H9 (cell line): ENCODE results near the gene DSE. TPM values are rescaled to one million over a fixed set of nuclear protein-coding genes. Genes with fewer than 3 reads are reported as not detected.

Experiments
- DNase-seq: peaks from one replicate; pipeline ENCODE4 v3.0.0-alpha.2; 2017
- H2AFZ ChIP-seq: one replicate; pipeline ENCODE4 v1.6.1; 2013; ENCODE audit warnings: mild to moderate bottlenecking, low read length, control low read depth, moderate library complexity
- H2AK5ac ChIP-seq: 2 replicates; pipeline ENCODE4 v1.6.1; 2013; ENCODE audit warnings: low read length, control low read depth, mixed read lengths; ENCODE audit not compliant: insufficient read length
- H2BK120ac ChIP-seq: one replicate; pipeline ENCODE4 v1.6.1; 2013; ENCODE audit warnings: low read depth, mild to moderate bottlenecking, low read length, control low read depth, inconsistent platforms; ENCODE audit not compliant: poor library complexity, severe bottlenecking
- H2BK12ac ChIP-seq: 2 replicates; pipeline ENCODE4 v1.6.1; 2013; ENCODE audit warnings: low read length, control low read depth, mixed read lengths, low read depth; ENCODE audit not compliant: insufficient read length
- H2BK15ac ChIP-seq: 2 replicates; pipeline ENCODE4 v1.6.1; 2013; ENCODE audit warnings: low read depth, low read length, control low read depth
- H2BK20ac ChIP-seq: one replicate; pipeline ENCODE4 v1.6.1; 2013; ENCODE audit warnings: low read depth, mild to moderate bottlenecking, low read length, control low read depth, inconsistent platforms; ENCODE audit not compliant: poor library complexity, severe bottlenecking
- H2BK5ac ChIP-seq: 2 replicates; pipeline ENCODE4 v1.6.1; 2013; ENCODE audit warnings: low read length, control low read depth, mixed read lengths; ENCODE audit not compliant: insufficient read length
- H3K14ac ChIP-seq: 2 replicates; pipeline ENCODE4 v1.6.1; 2013; ENCODE audit warnings: low read length, control low read depth; ENCODE audit not compliant: insufficient read depth
- H3K18ac ChIP-seq: 2 replicates; pipeline ENCODE4 v1.6.1; 2013; ENCODE audit warnings: low read depth, mild to moderate bottlenecking, mixed read lengths, low read length, control low read depth; ENCODE audit not compliant: insufficient read length
- H3K23ac ChIP-seq: 2 replicates; pipeline ENCODE4 v1.6.1; 2013; ENCODE audit warnings: low read length, control low read depth, mixed read lengths, low read depth; ENCODE audit not compliant: insufficient read length
- H3K23me2 ChIP-seq: 2 replicates; pipeline ENCODE4 v1.6.1; 2013; ENCODE audit warnings: low read depth, mild to moderate bottlenecking, mixed read lengths, low read length, control low read depth; ENCODE audit not compliant: insufficient read length, poor library complexity, severe bottlenecking
- H3K27ac ChIP-seq: 2 replicates; pipeline ENCODE4 v1.5.1; 2013; ENCODE audit warnings: low read length, control low read depth, mixed read lengths, low read depth; ENCODE audit not compliant: insufficient read length
- H3K27me3 ChIP-seq: 2 replicates; pipeline ENCODE4 v1.6.1; 2013; ENCODE audit warnings: low read length, control low read depth, inconsistent platforms; ENCODE audit not compliant: insufficient read depth
- H3K4ac ChIP-seq: 2 replicates; pipeline ENCODE4 v1.6.1; 2013; ENCODE audit warnings: low read depth, mild to moderate bottlenecking, control low read depth, inconsistent platforms, low read length, moderate library complexity
- H3K4me1 ChIP-seq: 2 replicates; pipeline ENCODE4 v1.6.1; 2013; ENCODE audit warnings: low read length, control low read depth, inconsistent platforms; ENCODE audit not compliant: insufficient read depth
- H3K4me2 ChIP-seq: 2 replicates; pipeline ENCODE4 v1.6.1; 2013; ENCODE audit warnings: low read length, control low read depth, mixed read lengths; ENCODE audit not compliant: insufficient read length, insufficient read depth
- H3K56ac ChIP-seq: 2 replicates; pipeline ENCODE4 v1.6.1; 2013; ENCODE audit warnings: low read depth, mild to moderate bottlenecking, mixed read lengths, low read length, control low read depth; ENCODE audit not compliant: insufficient read length
- H3K79me1 ChIP-seq: 2 replicates; pipeline ENCODE4 v1.6.1; 2013; ENCODE audit warnings: low read depth, mild to moderate bottlenecking, moderate library complexity, low read length, control low read depth, inconsistent platforms; ENCODE audit not compliant: insufficient read depth, poor library complexity, severe bottlenecking
- H3K79me2 ChIP-seq: 2 replicates; pipeline ENCODE4 v1.6.1; 2013; ENCODE audit warnings: low read length, control low read depth, inconsistent platforms; ENCODE audit not compliant: insufficient read depth
- H3K9ac ChIP-seq: 2 replicates; pipeline ENCODE4 v1.6.1; 2013; ENCODE audit warnings: low read length, control low read depth, mixed read lengths; ENCODE audit not compliant: insufficient read length; ENCODE audit errors: extremely low read depth
- H3K9me3 ChIP-seq: one replicate; pipeline ENCODE4 v1.6.1; 2013; ENCODE audit warnings: low read depth, low read length, inconsistent platforms; ENCODE audit not compliant: control insufficient read depth
- H3T11ph ChIP-seq: one replicate; pipeline ENCODE4 v1.6.1; 2013; ENCODE audit warnings: mild to moderate bottlenecking, low read length, control low read depth, inconsistent platforms
- H4K20me1 ChIP-seq: one replicate; pipeline ENCODE4 v1.6.1; 2013; ENCODE audit not compliant: control insufficient read depth, insufficient read length, insufficient read depth
- H4K5ac ChIP-seq: 2 replicates; pipeline ENCODE4 v1.6.1; 2013; ENCODE audit warnings: low read depth, mild to moderate bottlenecking, mixed read lengths, low read length, control low read depth; ENCODE audit not compliant: insufficient read length
- H4K8ac ChIP-seq: replicated peaks from 2 replicates; pipeline ENCODE4 v1.6.1; 2013; ENCODE audit warnings: low read length, control low read depth, mixed read lengths, low read depth; ENCODE audit not compliant: insufficient read length
- H4K91ac ChIP-seq: 2 replicates; pipeline ENCODE4 v1.6.1; 2013; ENCODE audit warnings: low read depth, mild to moderate bottlenecking, moderate library complexity, mixed read lengths, low read length, control low read depth; ENCODE audit not compliant: insufficient read length
- H3K27ac Mint-ChIP-seq, 3 experiments: 2 replicates in 2 of 3; 3 replicates in 1 of 3; pipeline ENCODE4 v1.8.0; 2020 to 2021; ENCODE audit warnings: mixed read lengths in 3 of 3, mild to moderate bottlenecking in 1 of 3, moderate library complexity in 1 of 3
- H3K27me3 Mint-ChIP-seq: 2 replicates; pipeline ENCODE4 v1.8.0; 2021; ENCODE audit warnings: low read depth, mild to moderate bottlenecking, moderate library complexity, mixed read lengths
- H3K36me3 Mint-ChIP-seq, 3 experiments: 2 replicates in 2 of 3; 3 replicates in 1 of 3; pipeline ENCODE4 v1.8.0; 2020 to 2021; ENCODE audit warnings: low read depth in 3 of 3, mixed read lengths in 3 of 3; ENCODE audit not compliant: insufficient read depth in 1 of 3
- H3K4me1 Mint-ChIP-seq, 2 experiments: 2 replicates each; pipeline ENCODE4 v1.8.0; 2020; ENCODE audit warnings: mixed read lengths in 2 of 2
- H3K4me3 Mint-ChIP-seq, 2 experiments: 2 replicates in 1 of 2; 3 replicates in 1 of 2; pipeline ENCODE4 v1.8.0; 2020 to 2021; ENCODE audit warnings: mild to moderate bottlenecking in 2 of 2, mixed read lengths in 2 of 2, moderate library complexity in 1 of 2
- H3K9me3 Mint-ChIP-seq, 2 experiments: 2 replicates in 1 of 2; 3 replicates in 1 of 2; pipeline ENCODE4 v1.8.0; 2020; ENCODE audit warnings: mild to moderate bottlenecking in 2 of 2, mixed read lengths in 2 of 2, moderate library complexity in 1 of 2
- WGBS: extraction: QIAGEN DNeasy Blood & Tissue Kit; methylation state at CpG from one replicate; pipeline ENCODE4 v1.1.7; 2013; ENCODE audit warnings: missing lambda C conversion rate, low lambda C conversion rate, mixed read lengths; ENCODE audit not compliant: insufficient read length; ENCODE audit errors: extremely low coverage; 5-methylcytosine and 5-hydroxymethylcytosine counted together
- total RNA-seq: library from RNA; stranded (reverse); gene quantifications from 2 replicates; pipeline ENCODE4 v1.2.1, GENCODE V29; 2021
- TF ChIP-seq, protein P1 (sequence below): fragments of 200-600 bp; sonication (generic); conservative IDR thresholded peaks from 3 replicates; pipeline ENCODE4 v1.8.0; 2021; ENCODE audit warnings: antibody characterized with exemption, mild to moderate bottlenecking

The DSE gene
- total RNA-seq, 1 experiment from 2014 or later, result 45.6 TPM

DNA sequence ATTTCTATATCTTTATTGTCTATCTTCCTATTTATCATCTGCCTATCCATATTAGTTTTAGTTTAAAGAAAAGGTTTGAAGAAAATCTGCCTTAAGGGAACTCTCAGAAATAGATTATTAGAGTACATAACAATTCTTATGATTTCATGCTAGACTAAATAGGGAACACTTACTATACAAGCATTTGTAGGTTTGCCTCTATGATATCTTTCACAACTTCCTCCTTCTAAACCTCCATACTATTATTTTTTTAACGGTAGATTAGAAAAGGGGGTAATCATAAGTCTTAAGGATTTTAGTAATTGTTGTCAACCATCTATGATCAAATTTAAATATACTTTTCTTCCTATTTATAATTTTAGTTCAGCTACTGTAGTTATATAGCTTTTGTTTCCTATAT lies 11.6 kb upstream of the DSE start:
- Mint-ChIP-seq H3K4me3 (no peak overlapping the region), H3K4me1 (peaks cover 3 to 5% of the 10 kb centered on the region in 2 experiments; a peak in 2 of 4 replicates), H3K27me3 (no peaks in the 10 kb centered on the region), H3K27ac (no peak overlapping the region), H3K36me3 (no peaks in the 10 kb centered on the region), H3K9me3 (no peaks in the 10 kb centered on the region)
- no peaks in the 10 kb centered on the region for H3K79me1 ChIP-seq
- H3T11ph ChIP-seq, result no peak overlapping the region
- no peak overlapping the region for H2BK12ac ChIP-seq
- no peaks in the 10 kb centered on the region for H3K4me1 ChIP-seq
- H3K14ac ChIP-seq, result no peak overlapping the region
- H4K20me1 ChIP-seq, result no peaks in the 10 kb centered on the region
- H2BK20ac ChIP-seq, result no peak overlapping the region
- no peak overlapping the region for H2BK5ac ChIP-seq
- no peak overlapping the region for H4K5ac ChIP-seq
- no peak overlapping the region for H3K18ac ChIP-seq
- H3K56ac ChIP-seq, result no peak overlapping the region
- H3K23me2 ChIP-seq, result no peaks in the 10 kb centered on the region
- no peak overlapping the region for H3K23ac ChIP-seq
- no peak overlapping the region for H3K4me2 ChIP-seq
- TF ChIP-seq, protein P1, sequence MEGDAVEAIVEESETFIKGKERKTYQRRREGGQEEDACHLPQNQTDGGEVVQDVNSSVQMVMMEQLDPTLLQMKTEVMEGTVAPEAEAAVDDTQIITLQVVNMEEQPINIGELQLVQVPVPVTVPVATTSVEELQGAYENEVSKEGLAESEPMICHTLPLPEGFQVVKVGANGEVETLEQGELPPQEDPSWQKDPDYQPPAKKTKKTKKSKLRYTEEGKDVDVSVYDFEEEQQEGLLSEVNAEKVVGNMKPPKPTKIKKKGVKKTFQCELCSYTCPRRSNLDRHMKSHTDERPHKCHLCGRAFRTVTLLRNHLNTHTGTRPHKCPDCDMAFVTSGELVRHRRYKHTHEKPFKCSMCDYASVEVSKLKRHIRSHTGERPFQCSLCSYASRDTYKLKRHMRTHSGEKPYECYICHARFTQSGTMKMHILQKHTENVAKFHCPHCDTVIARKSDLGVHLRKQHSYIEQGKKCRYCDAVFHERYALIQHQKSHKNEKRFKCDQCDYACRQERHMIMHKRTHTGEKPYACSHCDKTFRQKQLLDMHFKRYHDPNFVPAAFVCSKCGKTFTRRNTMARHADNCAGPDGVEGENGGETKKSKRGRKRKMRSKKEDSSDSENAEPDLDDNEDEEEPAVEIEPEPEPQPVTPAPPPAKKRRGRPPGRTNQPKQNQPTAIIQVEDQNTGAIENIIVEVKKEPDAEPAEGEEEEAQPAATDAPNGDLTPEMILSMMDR, result no peak
- H3K79me2 ChIP-seq, result no peaks in the 10 kb centered on the region
- no peak for DNase-seq
- H4K91ac ChIP-seq, result no peak overlapping the region
- no peaks in the 10 kb centered on the region for H3K9me3 ChIP-seq
- H2AFZ ChIP-seq, result no peak overlapping the region
- H4K8ac ChIP-seq, result no peak overlapping the region
- no peaks in the 10 kb centered on the region for H3K27me3 ChIP-seq
- WGBS, result no CpG with 5 or more reads among the region's 1 CpG
- no peak overlapping the region for H3K27ac ChIP-seq
- H3K4ac ChIP-seq, result no peak overlapping the region
- H2BK120ac ChIP-seq, result no peak overlapping the region
- H2AK5ac ChIP-seq, result no peak overlapping the region
- H2BK15ac ChIP-seq, result no peak overlapping the region
- H3K9ac ChIP-seq, result no peak overlapping the region
